NOMO-1 treated with dmso at 0.1 percent for 144 hours (cell line): Measurements from ENCODE around the gene ACADVL.
A peak's percentile ranks its signal among the peaks of the same experiment; 100 is the strongest.

Experiments
- DNase-seq: peaks from one replicate; lab custom pipeline; 2025; ENCODE audit not compliant: unreplicated experiment; lab: John Stamatoyannopoulos, UW

Gene ACADVL

DNA sequence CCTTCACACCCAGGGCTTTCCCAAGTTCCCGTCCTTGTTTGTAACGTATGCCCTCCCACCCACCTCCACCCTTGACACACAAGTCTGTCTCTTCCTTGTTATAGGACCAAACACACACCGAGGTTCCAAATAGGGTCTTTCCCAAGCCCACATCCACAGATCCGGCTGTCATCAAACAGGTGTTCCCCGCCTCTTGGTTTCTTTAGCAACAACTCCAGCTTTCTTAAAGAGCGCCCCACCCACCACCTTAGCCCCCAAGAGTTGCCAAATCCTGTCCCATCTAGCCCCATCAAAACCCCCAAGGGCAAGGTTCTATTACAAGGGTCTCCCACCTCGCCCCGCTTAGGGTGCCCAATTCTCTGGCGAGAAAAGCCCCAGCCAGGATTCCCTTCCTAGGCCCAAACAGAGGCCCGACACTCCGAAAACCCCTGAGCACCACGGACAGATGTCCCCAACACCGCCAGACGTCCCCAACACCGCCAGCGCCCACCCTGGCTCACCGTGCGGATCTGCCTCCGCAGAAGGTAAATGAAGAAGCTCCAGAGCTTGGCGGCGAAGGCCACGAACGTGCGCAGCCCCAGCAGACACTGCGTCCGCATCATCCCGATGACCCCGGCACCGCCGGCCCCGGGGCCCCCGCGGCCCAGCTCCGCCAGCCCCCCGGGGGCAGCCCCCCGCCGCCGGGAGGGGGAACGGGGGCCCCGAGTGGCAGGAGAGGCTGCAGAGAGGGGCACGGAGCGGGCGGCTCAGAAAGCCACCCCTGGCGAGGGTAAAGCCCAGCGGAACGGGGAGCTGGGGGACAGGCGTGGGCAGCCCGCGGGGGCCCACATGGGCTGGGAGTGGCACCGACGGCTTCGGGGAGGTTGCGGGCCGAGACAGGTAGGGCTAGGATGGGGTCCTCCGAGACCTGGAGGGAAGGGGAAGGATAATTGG is 31.2 kb downstream of the ACADVL start:
- DNase-seq, result no peak

DNA sequence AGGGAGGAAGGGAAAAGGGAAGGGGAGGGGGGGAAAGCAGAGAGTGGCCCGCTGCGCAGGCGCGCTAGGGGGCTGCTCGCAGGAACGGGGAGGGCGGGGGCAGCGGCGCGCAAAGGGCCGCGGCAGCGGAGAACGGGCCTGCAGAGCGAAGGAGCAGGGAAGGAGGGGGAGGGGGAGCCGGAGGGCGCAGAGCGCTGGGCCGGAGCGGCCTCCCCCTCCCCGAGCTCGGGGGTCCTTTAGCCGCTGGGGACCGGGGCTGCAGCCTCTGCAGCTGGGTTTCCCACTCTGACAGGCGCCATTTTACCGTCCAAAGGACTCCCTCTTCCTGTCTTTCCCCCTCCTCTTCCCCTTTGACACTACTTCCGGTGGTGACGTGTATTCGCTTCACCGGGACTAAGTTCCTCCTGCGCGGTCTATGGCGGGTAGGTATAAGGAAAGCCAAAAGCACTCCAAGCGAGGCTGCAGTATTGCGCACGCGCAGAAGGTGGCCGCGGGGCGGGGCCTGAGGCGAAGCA is 32.0 kb downstream of the ACADVL start, which contains the start of gene CTDNEP1:
TSS of gene CTDNEP1 (minus strand) at position 74 of the 515 bp plus-strand sequence. CDS start 438 bp downstream, outside the sequence.
- DNase-seq, result peak; percentile 97

GRCh38 chr17:7252176-7253043 is 32.7 kb downstream of the ACADVL start, which contains the start of gene ELP5:
Gene ELP5 (plus strand): TSS chr17:7252215. CDS start chr17:7252551, 336 bp downstream.
- peak; percentile 91 for DNase-seq

DNA sequence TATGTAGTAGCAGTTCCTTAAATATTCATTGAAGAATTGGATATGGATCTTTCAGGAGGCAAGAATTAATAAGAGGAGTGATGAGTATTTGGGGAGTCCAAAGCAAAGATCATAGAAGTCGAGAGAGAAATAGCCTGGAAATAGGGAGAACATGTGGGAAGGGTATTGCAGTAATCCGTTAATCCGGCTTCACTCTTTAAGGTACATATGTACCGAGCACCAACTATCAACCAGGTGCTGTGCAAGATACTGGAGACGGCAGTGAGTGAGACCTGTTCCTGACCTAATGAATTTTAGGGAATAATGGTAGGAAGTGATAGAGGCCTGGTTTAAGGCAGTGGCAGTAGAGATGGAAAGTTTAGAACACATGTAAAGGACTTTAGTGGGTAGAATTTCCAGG is 33.3 kb downstream of the ACADVL start:
- no peak for DNase-seq

DNA sequence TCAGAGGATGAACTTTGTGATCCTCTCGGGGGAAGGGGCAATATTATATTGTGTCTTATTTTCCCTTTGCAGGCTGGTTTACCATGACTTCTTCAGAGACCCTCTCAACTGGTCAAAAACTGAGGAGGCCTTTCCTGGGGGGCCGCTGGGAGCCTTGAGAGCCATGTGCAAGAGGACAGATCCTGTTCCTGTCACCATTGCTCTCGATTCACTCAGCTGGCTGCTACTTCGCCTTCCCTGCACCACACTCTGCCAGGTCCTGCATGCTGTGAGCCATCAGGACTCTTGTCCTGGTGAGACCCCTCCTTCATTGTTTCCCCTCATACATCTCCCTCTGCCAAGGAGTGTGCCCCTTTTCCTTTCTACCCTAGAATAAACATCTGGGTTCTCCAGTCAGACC is 34.8 kb downstream of the ACADVL start:
- no peak for DNase-seq

DNA sequence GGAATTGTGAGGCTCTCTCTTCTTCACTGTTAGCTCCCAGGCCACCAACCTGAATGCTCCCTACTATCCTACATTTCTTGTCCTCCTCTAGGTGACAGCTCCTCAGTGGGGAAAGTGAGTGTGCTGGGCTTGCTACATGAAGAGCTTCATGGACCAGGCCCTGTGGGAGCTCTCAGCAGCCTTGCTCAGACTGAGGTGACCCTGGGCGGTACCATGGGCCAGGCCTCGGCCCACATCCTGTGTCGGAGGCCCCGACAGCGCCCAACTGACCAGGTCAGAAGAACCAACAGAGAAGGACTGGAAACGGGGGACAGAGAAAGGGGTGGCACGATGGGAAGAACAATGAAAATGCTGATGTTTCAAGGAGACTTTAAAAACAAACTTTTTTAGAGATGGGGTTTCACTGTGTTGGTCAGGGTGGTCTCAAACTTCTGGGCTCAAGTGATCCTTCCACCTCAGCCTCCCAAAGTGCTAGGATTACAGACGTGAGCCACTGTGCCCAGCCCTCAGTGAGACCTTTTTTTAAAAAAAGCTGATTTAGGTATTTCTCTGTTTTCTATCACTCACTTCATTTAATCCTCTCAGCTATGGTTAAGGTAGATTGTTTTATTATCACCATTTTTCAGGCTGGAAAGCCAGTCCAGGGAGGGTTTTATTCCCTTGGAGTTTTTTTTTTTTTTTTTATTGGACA is 37.2 kb downstream of the ACADVL start:
- no peak for DNase-seq

GRCh38 chr17:7258731-7259554 is 39.2 kb downstream of the ACADVL start:
- no peak for DNase-seq

DNA sequence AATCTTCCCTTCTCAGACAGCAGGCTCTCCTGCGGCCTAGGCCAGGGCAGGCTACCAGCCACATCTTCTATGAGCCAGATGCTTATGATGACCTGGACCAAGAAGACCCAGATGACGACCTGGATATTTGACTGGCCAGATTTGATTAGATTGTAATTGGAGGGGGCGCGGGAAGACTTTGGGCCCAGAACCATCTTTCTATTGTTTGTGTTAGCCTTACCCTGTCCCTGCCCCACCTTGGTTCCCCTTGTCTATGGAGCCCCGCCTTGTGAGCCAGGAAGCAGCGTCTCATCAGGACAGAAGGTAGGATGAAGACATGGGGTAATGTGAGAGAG is 39.8 kb downstream of the ACADVL start:
- DNase-seq, result no peak

GRCh38 chr17:7260151-7260550 is 40.4 kb downstream of the ACADVL start:
- no peak for DNase-seq

DNA sequence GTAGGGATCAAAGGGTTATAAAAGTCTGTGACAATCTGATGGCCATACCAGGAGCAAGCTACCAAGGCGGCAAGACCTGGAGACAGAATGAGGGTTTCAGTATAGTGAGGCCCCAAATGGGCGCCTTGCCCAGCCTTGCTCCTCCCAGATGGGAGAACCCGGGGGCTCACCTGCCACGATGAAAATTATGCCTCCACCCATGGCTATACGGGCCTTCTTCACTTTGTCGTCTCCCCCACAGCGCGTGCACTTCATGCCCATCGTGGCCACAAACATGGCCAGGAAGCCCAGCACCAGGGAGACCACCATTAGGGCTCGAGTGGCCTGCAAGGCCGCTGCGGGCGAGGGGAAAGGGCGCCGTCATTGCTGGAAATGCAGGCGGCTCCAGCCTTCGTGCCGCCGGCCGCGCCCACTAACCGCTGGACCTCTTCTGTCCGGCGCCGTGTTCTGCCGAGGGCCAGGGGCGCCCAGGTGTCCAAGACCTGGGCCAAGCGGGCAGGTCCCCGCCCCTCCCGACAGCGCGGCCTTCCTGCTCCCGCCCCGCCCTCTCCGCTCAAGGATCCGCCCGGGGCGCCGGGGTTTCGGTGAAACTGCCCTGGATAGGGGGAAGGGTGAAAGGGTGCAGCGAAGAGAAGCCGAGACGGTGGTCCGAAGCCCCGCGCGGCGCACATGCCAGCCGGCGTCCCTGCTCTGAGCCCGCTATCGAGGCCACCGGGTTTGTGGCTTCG is 41.1 kb downstream of the ACADVL start:
- no peak for DNase-seq

DNA sequence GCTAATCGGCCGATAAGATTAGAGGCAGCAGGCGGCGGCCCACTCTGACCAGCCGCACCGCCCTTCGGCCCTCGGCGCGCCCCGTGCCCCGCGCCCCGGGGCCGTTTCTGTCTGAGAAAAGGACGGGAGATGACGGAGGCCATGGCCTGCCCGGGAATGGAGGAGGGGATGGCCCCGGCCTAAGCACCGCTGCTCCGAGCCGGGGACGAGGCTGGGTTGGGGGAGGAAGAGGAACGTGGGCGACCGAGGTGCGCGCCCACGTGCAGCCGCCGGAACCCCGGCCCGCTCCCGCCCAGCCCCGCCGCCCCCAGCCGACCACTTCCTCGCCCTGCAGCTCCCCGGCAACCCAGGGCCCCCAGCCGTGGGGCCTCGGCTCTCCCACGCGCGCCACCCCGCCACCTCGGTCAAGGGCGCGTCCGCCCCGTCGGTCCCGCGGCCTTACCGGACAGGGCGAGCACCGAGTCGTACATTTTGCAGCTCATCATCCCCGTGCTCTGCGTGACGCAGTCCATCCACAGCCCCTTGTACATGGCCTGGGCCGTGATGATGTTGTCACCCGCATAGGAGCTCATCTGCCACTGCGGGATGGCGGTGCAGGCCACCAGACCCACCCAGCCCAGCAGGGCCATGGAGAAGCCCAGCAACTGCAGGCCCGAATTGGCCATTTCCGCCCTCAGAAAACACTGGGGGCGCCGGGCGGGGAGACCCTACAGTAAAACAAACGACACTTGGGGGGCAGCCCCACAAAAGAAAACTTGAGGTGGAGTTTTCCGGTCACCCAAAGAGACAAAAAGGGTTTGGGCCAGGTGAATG is 41.8 kb downstream of the ACADVL start:
- no peak for DNase-seq

DNA sequence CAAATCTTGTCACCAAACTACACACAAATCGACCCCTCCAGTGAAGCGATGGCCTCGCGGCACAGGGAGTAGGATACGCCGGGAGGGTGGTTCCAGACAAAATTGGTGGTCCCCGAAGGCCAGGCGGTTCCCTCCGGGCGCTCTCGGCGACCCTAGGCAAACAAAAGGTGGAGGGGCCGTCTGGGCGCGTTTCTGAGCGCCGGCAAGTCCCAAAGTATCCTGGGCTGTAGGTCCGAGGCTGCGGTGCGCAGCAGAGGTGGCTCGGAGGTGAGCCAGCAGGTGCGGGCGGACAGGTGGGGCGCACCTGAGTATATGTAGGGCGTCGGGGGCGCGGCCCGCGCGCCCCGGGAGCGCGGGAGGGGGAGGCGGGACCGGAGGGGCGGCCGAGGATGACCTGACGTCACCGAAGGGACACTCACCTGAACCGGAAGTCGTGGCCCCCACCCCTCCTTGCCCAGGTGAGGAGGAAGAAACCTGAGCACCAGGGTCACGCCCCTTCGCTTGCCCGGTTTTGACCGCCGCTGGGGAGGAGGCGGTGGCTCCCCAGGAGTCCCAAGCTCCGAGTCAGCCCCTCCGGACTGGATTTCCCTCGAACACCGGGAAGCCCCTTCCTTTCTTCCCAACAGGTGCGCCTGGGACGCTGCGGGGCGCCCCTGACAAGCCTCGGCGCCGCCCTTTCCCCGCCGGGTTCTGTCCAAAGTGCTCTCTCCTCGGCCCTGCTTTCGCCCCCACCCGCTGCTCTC is 42.6 kb downstream of the ACADVL start, which contains the start of gene CLDN7:
TSS of gene CLDN7 (minus strand) at position 287 of the 743 bp plus-strand sequence. CDS start 435 bp downstream, outside the sequence.
- no peak for DNase-seq

DNA sequence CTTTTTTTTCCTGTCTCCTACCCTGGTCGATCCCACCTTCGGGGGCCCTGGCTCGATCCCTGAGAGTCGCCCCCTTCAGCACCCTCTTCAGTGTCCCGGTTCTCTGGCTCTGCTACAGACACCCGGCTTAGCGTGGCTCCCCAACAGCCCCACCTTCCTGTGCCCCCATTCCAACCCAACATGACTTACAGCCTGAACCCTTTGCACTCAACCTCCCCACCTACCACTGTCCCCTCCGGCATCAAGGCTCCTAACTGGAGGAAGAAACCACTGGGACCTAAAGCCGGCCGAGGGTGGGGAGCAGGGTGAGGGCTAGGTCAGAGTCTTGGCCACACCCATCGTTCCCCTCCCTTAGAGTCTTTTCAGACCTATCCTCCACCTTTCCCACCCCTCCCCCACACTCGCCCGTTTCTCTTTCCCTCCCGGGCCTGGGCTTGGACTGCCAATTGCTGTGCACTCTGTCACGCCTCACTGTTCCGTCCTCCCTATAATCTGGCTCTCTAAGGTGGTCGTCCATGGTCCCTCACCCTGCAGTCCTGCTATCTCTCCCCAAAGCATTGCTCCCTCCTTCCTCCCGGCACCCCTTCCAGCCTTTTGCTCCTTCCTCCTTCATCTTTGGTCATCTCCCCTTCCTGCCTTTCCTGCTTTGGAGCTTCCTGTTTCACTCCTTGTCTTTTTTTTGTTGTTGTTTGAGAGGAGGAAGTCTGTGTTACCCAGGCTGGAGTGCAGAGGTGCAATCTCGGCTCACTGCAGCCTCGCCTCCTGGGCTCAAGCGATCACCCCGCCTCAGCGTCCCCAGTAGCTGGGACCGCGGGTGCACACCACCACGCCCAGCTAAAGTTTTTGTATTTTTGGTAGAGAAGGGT is 43.4 kb downstream of the ACADVL start:
- DNase-seq, result no peak

DNA sequence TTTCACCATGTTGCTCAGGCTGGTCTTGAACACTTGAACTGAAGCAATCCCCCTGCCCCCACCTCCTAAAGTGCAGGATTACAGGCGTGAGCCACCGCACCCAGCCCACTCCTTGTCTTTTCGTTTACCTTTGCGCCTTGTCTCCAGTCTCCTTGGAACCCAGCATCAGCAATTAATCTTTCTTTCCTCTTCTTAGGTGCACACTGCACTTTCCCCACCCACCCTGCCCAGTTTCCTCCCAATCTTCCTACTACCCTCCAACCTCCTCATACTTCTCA is 44.0 kb downstream of the ACADVL start:
- DNase-seq, result no peak

DNA sequence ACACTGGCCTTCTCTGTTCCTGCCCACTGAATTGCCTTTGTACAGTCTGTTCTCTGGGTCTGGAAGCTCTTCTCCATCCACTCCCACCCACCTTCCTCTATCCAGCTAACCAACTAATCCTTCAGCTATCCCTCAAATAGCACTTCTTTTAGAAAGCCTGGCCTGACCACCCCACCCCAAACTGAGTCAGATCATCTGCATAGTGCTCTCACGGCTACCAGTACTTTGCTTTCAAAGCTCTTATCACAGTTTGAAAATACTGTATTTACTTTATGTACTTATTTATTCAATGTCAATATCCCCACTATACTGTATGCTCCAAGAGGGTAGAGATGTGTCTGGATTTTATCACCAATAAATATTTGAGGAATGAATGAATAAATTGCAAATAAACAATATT is 47.0 kb downstream of the ACADVL start:
- no peak for DNase-seq
